ENCODE data around the gene AFAP1. TPM values are rescaled to one million over a fixed set of nuclear protein-coding genes. Genes with fewer than 3 reads are reported as not detected.

Gene AFAP1
- polyA plus RNA-seq, 1 donor: 32.5 TPM

- no peak for DNase-seq (ENCODE audit: low read depth)
These were observed 220.1 kb downstream of the AFAP1 start for GRCh38 chr4:7719354-7720174.

- no peak for DNase-seq (ENCODE audit: low read depth)
These were observed 221.6 kb downstream of the AFAP1 start for GRCh38 chr4:7717946-7718490.

GRCh38 chr4:7717161-7717560 lies 222.5 kb downstream of the AFAP1 start:
- no peak for DNase-seq (ENCODE audit: low read depth)

GRCh38 chr4:7716010-7716721 lies 223.5 kb downstream of the AFAP1 start:
- DNase-seq (ENCODE audit: low read depth): no peak

- DNase-seq (ENCODE audit: low read depth): no peak
These were observed 224.2 kb downstream of the AFAP1 start for GRCh38 chr4:7715271-7716009.

- no peak for DNase-seq (ENCODE audit: low read depth)
These were observed 224.9 kb downstream of the AFAP1 start for GRCh38 chr4:7714738-7715137.

GRCh38 chr4:7714176-7714575 lies 225.5 kb downstream of the AFAP1 start:
- no peak for DNase-seq (ENCODE audit: low read depth)

GRCh38 chr4:7713757-7714156 lies 225.9 kb downstream of the AFAP1 start:
- DNase-seq (ENCODE audit: low read depth): no peak

- DNase-seq (ENCODE audit: low read depth): no peak
These were observed 227.5 kb downstream of the AFAP1 start for GRCh38 chr4:7712021-7712671.

GRCh38 chr4:7711307-7711963 lies 228.2 kb downstream of the AFAP1 start:
- no peak for DNase-seq (ENCODE audit: low read depth)

- DNase-seq (ENCODE audit: low read depth): no peak
These were observed 228.9 kb downstream of the AFAP1 start for GRCh38 chr4:7710576-7711306.

- no peak for DNase-seq (ENCODE audit: low read depth)
These were observed 229.5 kb downstream of the AFAP1 start for GRCh38 chr4:7710126-7710525.

GRCh38 chr4:7709431-7709830 lies 230.2 kb downstream of the AFAP1 start:
- DNase-seq (ENCODE audit: low read depth): no peak

- DNase-seq (ENCODE audit: low read depth): no peak
These were observed 230.7 kb downstream of the AFAP1 start for GRCh38 chr4:7708981-7709380.

Other genes starting within 250 kb of the AFAP1 start
- 17.0 TPM for gene ABLIM2, start 219.0 kb upstream of the AFAP1 start, polyA plus RNA-seq (ENCODE audit: insufficient read length)

Data from forelimb muscle (tissue), 1 donor.